Endothelial cell of umbilical vein (primary cell): ENCODE results near the gene DPP6. TPM values are rescaled to one million over a fixed set of nuclear protein-coding genes. Genes with fewer than 3 reads are reported as not detected.

Source experiments
- BruUV-seq: library from RNA; stranded (reverse); fragments of 400-500 nt; replicated peaks from 2 replicates; lab custom pipeline; 2021; lab: Mats Ljungman, UMichigan
- CTCF ChIA-PET: fragments of 300-600, 350-600 bp; sonication (Branson Sonifier 250); formaldehyde crosslinking; loops from one replicate; lab custom pipeline; 2021; ENCODE audit warnings: antibody characterized with exemption, inconsistent platforms; lab: Charles Lee
- POLR2A ChIA-PET: fragments of 300-600, 350-600 bp; sonication (Branson Sonifier 250); formaldehyde crosslinking; loops from one replicate; lab custom pipeline; 2021; ENCODE audit warnings: antibody characterized with exemption, inconsistent platforms; lab: Charles Lee
- DNase-seq: peaks from one replicate; pipeline ENCODE4 v3.0.0-alpha.2; 2011; ENCODE audit warnings: low read depth, low spot score
- FAIRE-seq: peaks from 2 replicates; lab custom pipeline; 2011; peaks lifted over from hg19 to GRCh38; lab: Jason Lieb, UNC
- H2AFZ ChIP-seq: 2 replicates; pipeline ENCODE4 v1.6.0; 2012; ENCODE audit warnings: low read depth, low read length, control low read depth, inconsistent platforms
- H3K27ac ChIP-seq: 2 replicates; pipeline ENCODE4 v1.5.1; 2011; ENCODE audit warnings: low read depth, mild to moderate bottlenecking, control low read depth, low read length, moderate library complexity; ENCODE audit not compliant: insufficient read depth
- H3K27me3 ChIP-seq, 2 experiments: 2 replicates each; pipeline versions ENCODE4 v1.6.0 to v1.6.1; 2011; ENCODE audit warnings: low read length in 2 of 2, mixed read lengths in 1 of 2; ENCODE audit not compliant: control insufficient read depth in 2 of 2, insufficient read depth in 2 of 2
- H3K36me3 ChIP-seq, 2 experiments: 2 replicates in 1 of 2; 3 replicates in 1 of 2; pipeline ENCODE4 v1.5.1; 2011; ENCODE audit warnings: low read length in 2 of 2, mild to moderate bottlenecking in 1 of 2, moderate library complexity in 1 of 2; ENCODE audit not compliant: control insufficient read depth in 2 of 2, insufficient read depth in 2 of 2; ENCODE audit errors: extremely low read depth in 1 of 2
- H3K4me1 ChIP-seq: 3 replicates; pipeline ENCODE4 v1.5.1; 2011; ENCODE audit warnings: mild to moderate bottlenecking, low read length; ENCODE audit not compliant: control insufficient read depth, insufficient read depth; ENCODE audit errors: extremely low read depth
- H3K4me2 ChIP-seq: 2 replicates; pipeline ENCODE4 v1.6.1; 2011; ENCODE audit warnings: low read length, control low read depth, mixed read lengths; ENCODE audit not compliant: insufficient read depth
- H3K4me3 ChIP-seq, 3 experiments: fragments of 200-600 bp in 1 of 3; sonication (generic), shearing (Covaris generic) in 1 of 3; replicated peaks in 1 of 3; 2 replicates each; pipeline ENCODE4 v1.5.1; 2011 to 2016; ENCODE audit warnings: control low read depth in 3 of 3, low read length in 3 of 3, mild to moderate bottlenecking in 2 of 3, inconsistent platforms in 1 of 3, low read depth in 1 of 3, moderate library complexity in 1 of 3; ENCODE audit not compliant: insufficient read depth in 1 of 3
- H3K79me2 ChIP-seq: 2 replicates; pipeline ENCODE4 v1.6.0; 2012; ENCODE audit warnings: low read length, inconsistent platforms; ENCODE audit not compliant: control insufficient read depth, insufficient read depth
- H3K9ac ChIP-seq: replicated peaks from 2 replicates; pipeline ENCODE3; 2011; ENCODE audit warnings: low read length, control low read depth; ENCODE audit not compliant: insufficient read depth; ENCODE audit errors: extremely low read depth
- H3K9me1 ChIP-seq: replicated peaks from 3 replicates; pipeline ENCODE4 v1.6.0; 2011; ENCODE audit warnings: mild to moderate bottlenecking, low read length; ENCODE audit not compliant: control insufficient read depth, insufficient read depth; ENCODE audit errors: extremely low read depth
- H3K9me3 ChIP-seq: replicated peaks from 2 replicates; pipeline ENCODE4 v1.5.1; 2012; ENCODE audit warnings: low read length, inconsistent platforms; ENCODE audit not compliant: control insufficient read depth, insufficient read depth
- H4K20me1 ChIP-seq: replicated peaks from 2 replicates; pipeline ENCODE3; 2011; ENCODE audit warnings: mild to moderate bottlenecking, low read length; ENCODE audit not compliant: control insufficient read depth, insufficient read depth; ENCODE audit errors: extremely low read depth
- CTCF ChIP-seq, 2 donors: IDR thresholded peaks; 1 replicate in 1 of 2; 2 replicates in 1 of 2; pipeline ENCODE4 v1.5.1; 2011; ENCODE audit warnings: low read length in 2 of 2, mild to moderate bottlenecking in 2 of 2, moderate library complexity in 2 of 2, control low read depth in 1 of 2, inconsistent platforms in 1 of 2, low read depth in 1 of 2; ENCODE audit not compliant: insufficient read depth in 1 of 2; ENCODE audit errors: extremely low read depth in 1 of 2
- FOS ChIP-seq: IDR thresholded peaks from 2 replicates; pipeline ENCODE4 v1.6.1; 2011; ENCODE audit warnings: mild to moderate bottlenecking, low read length, moderate library complexity, borderline replicate concordance; ENCODE audit not compliant: insufficient read depth
- GATA2 ChIP-seq: IDR thresholded peaks from 2 replicates; pipeline ENCODE4 v1.7.0; 2011; ENCODE audit warnings: low read depth, mild to moderate bottlenecking, moderate library complexity, mixed read lengths, low read length; ENCODE audit not compliant: insufficient read length, insufficient read depth
- JUN ChIP-seq: IDR thresholded peaks from 2 replicates; pipeline ENCODE4 v1.6.1; 2011; ENCODE audit warnings: borderline replicate concordance, low read depth; ENCODE audit not compliant: insufficient read length, insufficient read depth
- MAX ChIP-seq: IDR thresholded peaks from 2 replicates; pipeline ENCODE4 v1.6.1; 2011; ENCODE audit not compliant: insufficient read depth, insufficient read length
- MYC ChIP-seq: IDR thresholded peaks from one replicate; pipeline ENCODE4 v1.6.1; 2011; ENCODE audit warnings: mild to moderate bottlenecking, low read depth, low read length
- POLR2A ChIP-seq: IDR thresholded peaks from 2 replicates; pipeline ENCODE4 v1.6.1; 2012; ENCODE audit warnings: low read depth, mild to moderate bottlenecking, control low read depth, low read length
- POLR2AphosphoS5 ChIP-seq: IDR thresholded peaks from 2 replicates; pipeline ENCODE4 v1.6.1; 2012; ENCODE audit warnings: low read depth, mild to moderate bottlenecking, control low read depth, low read length, moderate library complexity; ENCODE audit not compliant: insufficient read depth
- dilution Hi-C: fragments of 300-500 bp; cut with MboI; formaldehyde crosslinking; loops from one replicate; pipeline ENCODE4 v1.15.0; 2019; ENCODE audit warnings: low sequenced_read_pairs; ENCODE audit not compliant: extremely low pct_ligation_motif_present
- intact Hi-C: fragments of 100-400 bp; cut with micrococcal nuclease; formaldehyde crosslinking; loops from one replicate; pipeline ENCODE4 v1.10.0; 2022
- polyA plus RNA-seq, 4 experiments: library from polyadenylated mRNA; depleted of rRNA in 3 of 4; stranded (reverse) in 3 of 4; unstranded in 1 of 4; fragments of >200 nt; gene quantifications; 2 replicates each; pipeline versions ENCODE4 v1.2.1 to v1.2.3, GENCODE V29; 2011 to 2012; ENCODE audit warnings: missing spikeins in 1 of 4
- total RNA-seq: library from RNA; stranded (reverse); gene quantifications from 2 replicates; pipeline ENCODE4 v1.2.3, GENCODE V29; 2021

The DPP6 gene
- total and polyA plus RNA-seq, 2 donors (not counting 3 experiments of a cell fraction or from before 2014, with no cell fraction given): not detected

- Histone ChIP-seq H3K9me3 (peaks cover 6% of the 10 kb centered on the region), H3K4me3 (no peak overlapping the region), H4K20me1 (no peaks in the 10 kb centered on the region), H3K9me1 (no peaks in the 10 kb centered on the region), H3K36me3 (no peaks in the 10 kb centered on the region), H3K27me3 (no peaks in the 10 kb centered on the region), H3K27ac (no peak overlapping the region), H3K79me2 (no peaks in the 10 kb centered on the region), H3K4me1 (no peaks in the 10 kb centered on the region), H3K4me2 (no peak overlapping the region), H3K9ac (no peak overlapping the region), H2AFZ (no peak overlapping the region)
- DNase-seq: no peak
- TF ChIP-seq POLR2A (no peak), CTCF (IDR thresholded peaks at IDR 0.05; ENCODE audit: extremely low read depth in 1 of 2, insufficient read depth in 1 of 2, low read depth in 1 of 2, low read length in 2 of 2) (no peak), MYC (no peak), GATA2 (no peak), JUN (no peak), FOS (no peak), POLR2AphosphoS5 (no peak), MAX (no peak)
- CTCF ChIA-PET: no interaction called here
- FAIRE-seq: no peak
- intact Hi-C loops: no loop called here
- POLR2A ChIA-PET: no interaction called here
- no TSS peak for BruUV-seq
- dilution Hi-C loops: no loop called here
These were observed 594.2 kb downstream of the DPP6 start for GRCh38 chr7:154646126-154647013.
